ENCODE measurements around the gene CLCA4. TPM values are rescaled to one million over a fixed set of nuclear protein-coding genes. Genes with fewer than 3 reads are reported as not detected.

CLCA4 gene
- total and polyA plus RNA-seq, 9 of the 15 experiments (the other 6 are each of a cell fraction or from before 2014, with no cell fraction given): not detected

DNA sequence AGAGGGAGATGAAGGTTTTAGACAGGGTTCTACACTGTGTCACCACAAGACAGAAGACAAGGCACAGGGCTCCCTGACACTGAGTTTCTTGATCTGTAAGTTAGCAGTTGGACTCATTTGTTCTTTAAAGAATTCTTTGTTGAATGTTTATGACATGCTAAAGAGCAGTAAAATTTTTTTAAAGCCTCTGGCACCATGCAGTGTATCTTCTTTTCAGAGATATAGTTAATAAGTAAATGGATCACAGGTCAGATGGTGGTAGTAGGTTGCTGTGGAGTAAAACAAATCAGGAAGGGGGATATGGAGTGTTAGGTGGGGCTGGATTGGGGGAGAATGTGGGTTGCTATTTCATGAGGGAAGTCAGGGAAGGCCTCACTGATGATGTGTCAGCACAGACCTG is 2.0 kb downstream of the CLCA4 start:
- Histone ChIP-seq H3K27me3 (ENCODE audit: control insufficient read depth in 2 of 2, insufficient read depth in 2 of 2, low read length in 2 of 2) (peaks cover 16 to 23% of the 10 kb centered on the region in 2 experiments), H2AFZ (ENCODE audit: low read depth, low read length) (no peak overlapping the region), H3K27ac (ENCODE audit: extremely low read depth, low read depth, low read length) (no peak overlapping the region), H3K9me3 (replicated peaks; ENCODE audit: control insufficient read depth, insufficient read depth, low read depth, low read length) (no peaks in the 10 kb centered on the region; the same call in 1 of the 2 replicates), H3K79me2 (ENCODE audit: control insufficient read depth, insufficient read depth, low read length) (no peaks in the 10 kb centered on the region), H3K9me1 (ENCODE audit: control insufficient read depth, insufficient read depth, low read length) (no peaks in the 10 kb centered on the region), H3K4me2 (ENCODE audit: insufficient read depth, low read length) (no peak overlapping the region), H3K4me3 (no peak overlapping the region), H3K4me1 (replicated peaks in 1 of 2; ENCODE audit: control insufficient read depth in 2 of 2, insufficient read depth in 2 of 2, low read length in 2 of 2) (peaks cover 0 to 14% of the 10 kb centered on the region in 2 experiments; a peak in 2 of 5 replicates), H4K20me1 (replicated peaks; ENCODE audit: control insufficient read depth, insufficient read depth, low read length) (no peaks in the 10 kb centered on the region), H3K9ac (ENCODE audit: insufficient read depth in 1 of 2, low read depth in 2 of 2, low read length in 2 of 2) (no peak overlapping the region), H3K36me3 (ENCODE audit: control insufficient read depth, insufficient read depth, low read length) (no peaks in the 10 kb centered on the region)
- ATAC-seq (no peak), DNase-seq (ENCODE audit: extremely low read depth in 1 of 4, low spot score in 3 of 4) (no peak), FAIRE-seq (no peak)
- CTCF ChIA-PET (ENCODE audit: low intra/inter-chr PET ratio): no interaction called here
- POLR2A ChIA-PET: no interaction called here
- no TSS peak for BruUV-seq (replicated peaks)
- in situ Hi-C loops (cut with MboI): no loop called here
- TF ChIP-seq SMARCE1 (IDR thresholded peaks at IDR 0.05): no peak
- TF ChIP-seq FOXM1 (IDR thresholded peaks at IDR 0.05; ENCODE audit: low read depth): no peak
- TF ChIP-seq FOXM1 (CRISPR knock-in tag; IDR thresholded peaks at IDR 0.05; ENCODE audit: low read depth): no peak
- intact Hi-C loops (cut with micrococcal nuclease): no loop called here

DNA sequence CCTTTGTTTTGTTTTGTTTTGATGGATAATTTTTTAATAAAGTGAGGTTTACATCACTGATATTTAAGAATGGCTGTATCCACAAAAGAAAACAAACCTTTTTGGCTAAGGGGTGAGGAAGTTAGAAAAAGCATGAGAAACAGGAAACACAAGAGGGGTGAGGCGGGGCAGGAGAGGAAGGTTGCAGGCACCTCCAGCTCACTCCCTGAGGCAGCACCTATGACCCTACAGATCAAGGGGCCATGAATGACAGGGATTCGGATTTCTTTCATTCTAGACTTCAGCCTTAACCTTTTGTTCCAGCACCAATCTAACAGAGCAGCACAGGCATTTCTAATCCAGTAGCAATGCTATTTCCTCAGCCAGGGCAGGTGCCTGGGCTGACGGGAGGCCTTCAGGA is 4.4 kb downstream of the CLCA4 start:
- CTCF ChIA-PET (ENCODE audit: low intra/inter-chr PET ratio): no interaction called here

More for the DNA sequence above, 4.4 kb downstream of the CLCA4 start:
- Histone ChIP-seq H3K9ac (ENCODE audit: insufficient read depth in 1 of 2, low read depth in 2 of 2, low read length in 2 of 2) (no peak overlapping the region), H2AFZ (ENCODE audit: low read depth, low read length) (no peak overlapping the region), H4K20me1 (replicated peaks; ENCODE audit: control insufficient read depth, insufficient read depth, low read length) (no peaks in the 10 kb centered on the region), H3K4me3 (no peak overlapping the region), H3K4me1 (replicated peaks in 1 of 2; ENCODE audit: control insufficient read depth in 2 of 2, insufficient read depth in 2 of 2, low read length in 2 of 2) (peaks cover 0 to 14% of the 10 kb centered on the region in 2 experiments; a peak in 2 of 5 replicates), H3K9me1 (ENCODE audit: control insufficient read depth, insufficient read depth, low read length) (no peaks in the 10 kb centered on the region), H3K4me2 (ENCODE audit: insufficient read depth, low read length) (no peak overlapping the region), H3K9me3 (replicated peaks; ENCODE audit: control insufficient read depth, insufficient read depth, low read depth, low read length) (no peaks in the 10 kb centered on the region; the same call in 1 of the 2 replicates), H3K27me3 (ENCODE audit: control insufficient read depth in 2 of 2, insufficient read depth in 2 of 2, low read length in 2 of 2) (peaks cover 16 to 23% of the 10 kb centered on the region in 2 experiments), H3K27ac (ENCODE audit: extremely low read depth, low read depth, low read length) (no peak overlapping the region), H3K36me3 (ENCODE audit: control insufficient read depth, insufficient read depth, low read length) (no peaks in the 10 kb centered on the region), H3K79me2 (ENCODE audit: control insufficient read depth, insufficient read depth, low read length) (no peaks in the 10 kb centered on the region)
- TF ChIP-seq PTRF (tag; IDR thresholded peaks at IDR 0.05) (no peak), ZNF23 (CRISPR knock-in tag; IDR thresholded peaks at IDR 0.05) (no peak), HCFC1 (IDR thresholded peaks at IDR 0.05; ENCODE audit: low read depth, low read length) (no peak), ELF2 (CRISPR knock-in tag; IDR thresholded peaks at IDR 0.05) (no peak), CBX8 (IDR thresholded peaks at IDR 0.05; ENCODE audit: borderline replicate concordance, extremely low read depth, low read depth, low read length, poor library complexity, severe bottlenecking) (no peak)
- TF ChIP-seq, protein P1, sequence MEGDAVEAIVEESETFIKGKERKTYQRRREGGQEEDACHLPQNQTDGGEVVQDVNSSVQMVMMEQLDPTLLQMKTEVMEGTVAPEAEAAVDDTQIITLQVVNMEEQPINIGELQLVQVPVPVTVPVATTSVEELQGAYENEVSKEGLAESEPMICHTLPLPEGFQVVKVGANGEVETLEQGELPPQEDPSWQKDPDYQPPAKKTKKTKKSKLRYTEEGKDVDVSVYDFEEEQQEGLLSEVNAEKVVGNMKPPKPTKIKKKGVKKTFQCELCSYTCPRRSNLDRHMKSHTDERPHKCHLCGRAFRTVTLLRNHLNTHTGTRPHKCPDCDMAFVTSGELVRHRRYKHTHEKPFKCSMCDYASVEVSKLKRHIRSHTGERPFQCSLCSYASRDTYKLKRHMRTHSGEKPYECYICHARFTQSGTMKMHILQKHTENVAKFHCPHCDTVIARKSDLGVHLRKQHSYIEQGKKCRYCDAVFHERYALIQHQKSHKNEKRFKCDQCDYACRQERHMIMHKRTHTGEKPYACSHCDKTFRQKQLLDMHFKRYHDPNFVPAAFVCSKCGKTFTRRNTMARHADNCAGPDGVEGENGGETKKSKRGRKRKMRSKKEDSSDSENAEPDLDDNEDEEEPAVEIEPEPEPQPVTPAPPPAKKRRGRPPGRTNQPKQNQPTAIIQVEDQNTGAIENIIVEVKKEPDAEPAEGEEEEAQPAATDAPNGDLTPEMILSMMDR (IDR thresholded peaks at IDR 0.05 in 2 of 3, conservative IDR thresholded peaks at IDR 0.05 in 1 of 3; ENCODE audit: insufficient read depth in 2 of 3, low read depth in 1 of 3, low read length in 3 of 3): no peak
- in situ Hi-C loops (cut with MboI) (no loop called here), intact Hi-C loops (cut with micrococcal nuclease) (no loop called here)
- DNase-seq (ENCODE audit: extremely low read depth in 1 of 4, low spot score in 3 of 4) (no peak), FAIRE-seq (no peak), ATAC-seq (peak; percentile 31; the same call in 1 of the 3 replicates)
- BruUV-seq (replicated peaks): no TSS peak
- POLR2A ChIA-PET: no interaction called here
- 11% methylated on average over 3 of the region's 3 CpGs for WGBS (ENCODE audit: insufficient coverage, low coverage, missing lambda C conversion rate)

Measured in K562 (cell line).